ENCODE measurements around the gene RAB20.

Gene RAB20

GRCh38 chr13:110582421-110582954 lies 21.0 kb upstream of the RAB20 start:
- TF ChIP-seq, protein P1, sequence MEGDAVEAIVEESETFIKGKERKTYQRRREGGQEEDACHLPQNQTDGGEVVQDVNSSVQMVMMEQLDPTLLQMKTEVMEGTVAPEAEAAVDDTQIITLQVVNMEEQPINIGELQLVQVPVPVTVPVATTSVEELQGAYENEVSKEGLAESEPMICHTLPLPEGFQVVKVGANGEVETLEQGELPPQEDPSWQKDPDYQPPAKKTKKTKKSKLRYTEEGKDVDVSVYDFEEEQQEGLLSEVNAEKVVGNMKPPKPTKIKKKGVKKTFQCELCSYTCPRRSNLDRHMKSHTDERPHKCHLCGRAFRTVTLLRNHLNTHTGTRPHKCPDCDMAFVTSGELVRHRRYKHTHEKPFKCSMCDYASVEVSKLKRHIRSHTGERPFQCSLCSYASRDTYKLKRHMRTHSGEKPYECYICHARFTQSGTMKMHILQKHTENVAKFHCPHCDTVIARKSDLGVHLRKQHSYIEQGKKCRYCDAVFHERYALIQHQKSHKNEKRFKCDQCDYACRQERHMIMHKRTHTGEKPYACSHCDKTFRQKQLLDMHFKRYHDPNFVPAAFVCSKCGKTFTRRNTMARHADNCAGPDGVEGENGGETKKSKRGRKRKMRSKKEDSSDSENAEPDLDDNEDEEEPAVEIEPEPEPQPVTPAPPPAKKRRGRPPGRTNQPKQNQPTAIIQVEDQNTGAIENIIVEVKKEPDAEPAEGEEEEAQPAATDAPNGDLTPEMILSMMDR (IDR thresholded peaks at IDR 0.05; ENCODE audit: low read depth, low read length), result no peak

DNA sequence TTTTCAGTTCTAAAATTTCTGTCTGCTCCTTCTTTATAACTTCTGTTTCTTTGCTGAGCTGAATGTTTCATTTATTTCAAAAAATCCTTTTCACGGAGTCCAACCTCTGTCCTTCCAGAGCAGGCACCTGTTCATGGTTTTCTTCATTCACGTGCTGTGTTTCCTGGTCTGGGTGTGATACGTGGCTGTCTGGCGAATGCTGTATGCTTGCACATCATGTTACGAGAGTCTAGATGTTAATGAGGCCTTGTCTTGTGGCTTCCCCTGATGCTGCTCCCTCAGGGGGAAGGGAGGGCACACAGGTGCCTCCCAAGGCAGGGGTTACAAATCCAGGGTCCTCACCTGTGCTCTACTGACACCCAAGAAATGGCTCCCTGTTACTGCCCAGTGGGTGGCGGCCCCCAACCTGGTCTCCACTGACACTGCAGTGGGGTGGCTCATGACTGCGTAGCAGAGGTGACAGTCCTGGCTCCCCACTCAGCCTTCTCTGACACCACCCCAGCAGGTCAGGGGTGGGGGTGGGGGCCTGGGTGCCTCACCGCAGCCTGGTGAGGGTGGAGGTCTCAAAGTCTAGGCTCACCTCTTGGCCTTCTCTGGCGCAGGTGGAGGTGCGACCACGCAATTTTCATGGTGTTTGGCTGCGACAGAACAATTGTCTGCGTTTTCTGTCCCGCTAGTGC lies 20.1 kb upstream of the RAB20 start:
- DNase-seq (ENCODE audit: extremely low read depth, low read depth), result no peak
- TF ChIP-seq, protein P1 (IDR thresholded peaks at IDR 0.05; ENCODE audit: low read depth, low read length), result no peak

More at GRCh38 chr13:110582421-110582954, 21.0 kb upstream of the RAB20 start:
- no peak for DNase-seq (ENCODE audit: extremely low read depth, low read depth)

DNA sequence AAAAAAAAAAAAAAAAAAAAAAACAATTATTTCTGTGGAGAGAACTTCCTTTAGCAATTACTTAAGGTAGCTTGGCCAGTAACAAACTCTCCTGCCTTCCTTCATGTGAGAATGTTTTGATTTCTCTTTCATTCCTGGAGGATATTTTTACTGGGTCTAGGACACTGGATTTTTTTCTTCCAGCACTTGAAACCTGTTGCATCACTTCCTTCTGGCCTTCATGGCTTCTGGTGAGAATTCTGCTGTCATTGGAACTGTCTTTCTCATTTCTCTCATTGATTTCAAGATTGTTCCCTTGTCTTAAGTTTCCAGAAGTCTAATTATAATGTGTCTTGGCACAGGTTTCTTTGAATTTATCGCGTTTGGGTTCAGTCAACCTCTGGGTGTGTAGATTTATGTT lies 19.3 kb upstream of the RAB20 start:
- TF ChIP-seq, protein P1 (IDR thresholded peaks at IDR 0.05; ENCODE audit: low read depth, low read length), result no peak
- DNase-seq (ENCODE audit: extremely low read depth, low read depth), result no peak

GRCh38 chr13:110578363-110578762 lies 16.8 kb upstream of the RAB20 start:
- no peak for DNase-seq (ENCODE audit: extremely low read depth, low read depth)
- TF ChIP-seq, protein P1 (IDR thresholded peaks at IDR 0.05; ENCODE audit: low read depth, low read length), result no peak

- TF ChIP-seq, protein P1 (IDR thresholded peaks at IDR 0.05; ENCODE audit: low read depth, low read length), result no peak
- no peak for DNase-seq (ENCODE audit: extremely low read depth, low read depth)
These were observed 15.4 kb upstream of the RAB20 start for GRCh38 chr13:110576736-110577476.

DNA sequence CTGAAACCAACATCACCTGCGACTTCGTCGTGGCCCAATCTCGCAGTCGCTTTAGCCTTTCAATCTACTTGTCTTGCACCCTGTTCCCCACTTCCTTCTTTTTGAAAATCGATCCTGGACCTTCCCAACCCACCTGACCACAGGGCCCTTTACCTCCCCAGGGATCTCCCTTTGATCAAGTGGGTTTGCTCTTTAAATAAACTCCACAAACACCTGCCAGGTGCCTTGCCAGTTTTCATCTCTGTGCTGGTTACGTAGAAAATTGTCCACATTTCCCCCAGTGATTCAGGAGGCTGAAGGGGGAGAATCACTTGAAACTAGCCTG lies 14.5 kb upstream of the RAB20 start:
- TF ChIP-seq, protein P1 (IDR thresholded peaks at IDR 0.05; ENCODE audit: low read depth, low read length), result no peak
- no peak for DNase-seq (ENCODE audit: extremely low read depth, low read depth)

Measured in AG09319 (cell line).